Central memory CD8-positive, alpha-beta T cell (primary cell): ENCODE results near the gene ACSL4.
A peak's percentile ranks its signal among the peaks of the same experiment; 100 is the strongest.

ENCODE experiments used
- ATAC-seq: fragments of 150-1000 bp; cut with Tn5 transposase; replicated peaks from 2 replicates; pipeline ENCODE4 v1.10.0; 2022; ENCODE audit warnings: mild to moderate bottlenecking, moderate FRiP score, moderate number of reproducible peaks; ENCODE audit not compliant: poor library complexity, severe bottlenecking; ENCODE audit errors: extremely low read depth
- DNase-seq, 2 donors: peaks; one replicate each; pipeline ENCODE4 v3.0.0; 2021; ENCODE audit warnings: low spot score in 2 of 2
- H3K27ac Mint-ChIP-seq: one replicate; pipeline ENCODE4 v1.8.0; 2022; ENCODE audit warnings: low read depth, mild to moderate bottlenecking, moderate library complexity, mixed read lengths
- H3K27me3 Mint-ChIP-seq: one replicate; pipeline ENCODE4 v1.8.0; 2022; ENCODE audit warnings: mixed read lengths
- H3K36me3 Mint-ChIP-seq: one replicate; pipeline ENCODE4 v1.8.0; 2022; ENCODE audit warnings: mild to moderate bottlenecking, moderate library complexity, mixed read lengths; ENCODE audit not compliant: insufficient read depth
- H3K4me1 Mint-ChIP-seq: one replicate; pipeline ENCODE4 v1.8.0; 2022; ENCODE audit warnings: mixed read lengths
- H3K4me3 Mint-ChIP-seq: one replicate; pipeline ENCODE4 v1.8.0; 2022; ENCODE audit warnings: mild to moderate bottlenecking, moderate library complexity, mixed read lengths
- H3K9me3 Mint-ChIP-seq: one replicate; pipeline ENCODE4 v1.8.0; 2022; ENCODE audit warnings: mixed read lengths

The ACSL4 gene

DNA sequence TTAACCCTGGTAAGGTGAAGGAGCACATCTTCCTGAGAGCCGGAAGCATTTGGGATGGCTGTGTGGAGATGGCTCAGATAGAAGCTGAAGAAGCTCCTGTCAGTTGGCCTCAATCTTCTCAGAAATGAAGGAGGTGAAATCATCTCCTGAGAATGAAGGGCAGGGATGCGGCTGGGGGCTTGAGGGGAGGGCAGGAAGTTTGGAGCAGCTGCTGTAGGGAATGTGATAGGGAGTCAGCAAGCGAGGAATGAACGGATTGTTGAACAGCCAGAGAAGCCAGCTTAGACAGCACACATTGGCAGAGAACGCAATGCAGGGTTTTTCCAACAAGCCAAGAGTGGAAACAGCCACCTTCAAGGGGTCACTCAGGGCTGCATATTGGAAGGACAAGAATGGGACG, 118.1 kb downstream of the ACSL4 start:
- ATAC-seq (no peak), DNase-seq (no peak)
- H3K4me1 Mint-ChIP-seq = no peaks in the 10 kb centered on the region
- no peaks in the 10 kb centered on the region for H3K27me3 Mint-ChIP-seq
- no peak overlapping the region for H3K27ac Mint-ChIP-seq
- no peak overlapping the region for H3K4me3 Mint-ChIP-seq
- no peaks in the 10 kb centered on the region for H3K9me3 Mint-ChIP-seq
- no peaks in the 10 kb centered on the region for H3K36me3 Mint-ChIP-seq

GRCh38 chrX:109601486-109601885, 131.6 kb downstream of the ACSL4 start:
- no peaks in the 10 kb centered on the region for H3K4me1 Mint-ChIP-seq
- peaks cover 11% of the 10 kb centered on the region for H3K9me3 Mint-ChIP-seq
- peaks cover 35% of the 10 kb centered on the region for H3K27me3 Mint-ChIP-seq
- no peak for DNase-seq
- H3K4me3 Mint-ChIP-seq = peak overlapping the region; percentile 46
- no peaks in the 10 kb centered on the region for H3K36me3 Mint-ChIP-seq
- no peak for ATAC-seq
- H3K27ac Mint-ChIP-seq = no peak overlapping the region

- Mint-ChIP-seq H3K36me3 (peaks cover 1% of the 10 kb centered on the region), H3K27me3 (peaks cover 23% of the 10 kb centered on the region), H3K4me3 (no peak overlapping the region), H3K9me3 (no peaks in the 10 kb centered on the region), H3K27ac (no peak overlapping the region), H3K4me1 (no peaks in the 10 kb centered on the region)
- DNase-seq (no peak), ATAC-seq (no peak)
Measured at GRCh38 chrX:109600237-109600651, 132.8 kb downstream of the ACSL4 start.

DNA sequence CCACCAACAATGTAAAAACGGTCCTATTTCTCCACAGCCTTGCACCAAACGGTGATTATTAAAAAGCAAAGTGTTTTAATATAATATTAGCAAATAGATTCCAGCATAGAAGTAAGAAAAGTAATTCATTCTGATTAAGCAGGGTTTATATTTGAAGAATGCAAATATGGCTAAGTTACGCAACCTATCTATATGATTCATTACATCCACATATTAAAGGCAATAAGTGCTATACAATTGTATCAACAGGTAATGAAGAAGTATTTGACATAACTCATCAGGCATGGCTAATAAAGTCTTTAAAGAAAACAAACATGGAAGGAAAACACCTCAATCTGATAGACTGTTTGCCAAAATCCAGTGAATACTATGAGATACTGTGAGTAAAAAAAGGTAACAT, 137.0 kb downstream of the ACSL4 start:
- peaks cover 1% of the 10 kb centered on the region for H3K36me3 Mint-ChIP-seq
- no peaks in the 10 kb centered on the region for H3K9me3 Mint-ChIP-seq
- H3K4me1 Mint-ChIP-seq = no peaks in the 10 kb centered on the region
- H3K27me3 Mint-ChIP-seq = no peaks in the 10 kb centered on the region
- H3K27ac Mint-ChIP-seq = no peak overlapping the region
- DNase-seq = no peak
- H3K4me3 Mint-ChIP-seq = no peak overlapping the region
- no peak for ATAC-seq
